Measurements from ENCODE around the gene MUS81.
A peak's percentile ranks its signal among the peaks of the same experiment; 100 is the strongest.

MUS81 gene

GRCh38 chr11:65896034-65896999 is 36.1 kb downstream of the MUS81 start:
- Histone ChIP-seq H3K4me3 (ENCODE audit: low read depth, low read length) (peak overlapping the region; percentile 29), H3K27me3 (replicated peaks) (no peaks in the 10 kb centered on the region), H3K36me3 (replicated peaks) (peaks cover 58% of the 10 kb centered on the region), H3K27ac (peak overlapping the region; percentile 42)
- TF ChIP-seq CTCF (IDR thresholded peaks at IDR 0.05; ENCODE audit: low read depth, low read length, missing control alignments) = no peak
- in situ Hi-C loops (cut with HindIII; ENCODE audit: low pct_ligation_motif_present, low sequenced_read_pairs) = no loop called here
- no peak for DNase-seq

- peaks cover 51% of the 10 kb centered on the region for H3K36me3 ChIP-seq (replicated peaks)
- no peaks in the 10 kb centered on the region for H3K27me3 ChIP-seq (replicated peaks)
- no peak for DNase-seq
- TF ChIP-seq CTCF (IDR thresholded peaks at IDR 0.05; ENCODE audit: low read depth, low read length, missing control alignments) = no peak
- in situ Hi-C loops (cut with HindIII; ENCODE audit: low pct_ligation_motif_present, low sequenced_read_pairs) = no loop called here
- peak overlapping the region; percentile 95 for H3K4me3 ChIP-seq (ENCODE audit: low read depth, low read length)
- H3K27ac ChIP-seq = peak overlapping the region; percentile 42
These were observed 36.8 kb downstream of the MUS81 start for GRCh38 chr11:65897020-65897471.

GRCh38 chr11:65898656-65899355 is 38.6 kb downstream of the MUS81 start:
- in situ Hi-C loops (cut with HindIII; ENCODE audit: low pct_ligation_motif_present, low sequenced_read_pairs) = no loop called here
- Histone ChIP-seq H3K36me3 (replicated peaks) (peaks cover 36% of the 10 kb centered on the region), H3K27me3 (replicated peaks) (no peaks in the 10 kb centered on the region), H3K4me3 (ENCODE audit: low read depth, low read length) (peak overlapping the region; percentile 95), H3K27ac (peak overlapping the region; percentile 90)
- no peak for TF ChIP-seq CTCF (IDR thresholded peaks at IDR 0.05; ENCODE audit: low read depth, low read length, missing control alignments)
- DNase-seq = no peak

GRCh38 chr11:65899356-65900124 is 39.3 kb downstream of the MUS81 start:
- H3K27ac ChIP-seq = peak overlapping the region; percentile 90

More at GRCh38 chr11:65899356-65900124, 39.3 kb downstream of the MUS81 start:
- no peak for TF ChIP-seq CTCF (IDR thresholded peaks at IDR 0.05; ENCODE audit: low read depth, low read length, missing control alignments)
- H3K36me3 ChIP-seq (replicated peaks) = peaks cover 28% of the 10 kb centered on the region
- in situ Hi-C loops (cut with HindIII; ENCODE audit: low pct_ligation_motif_present, low sequenced_read_pairs) = no loop called here
- no peaks in the 10 kb centered on the region for H3K27me3 ChIP-seq (replicated peaks)
- DNase-seq = peak; percentile 71
- H3K4me3 ChIP-seq (ENCODE audit: low read depth, low read length) = peak overlapping the region; percentile 95

Measured in brain microvascular endothelial cell (primary cell).